Panc1 (cell line): Measurements from ENCODE around the gene HIPK3. TPM values are rescaled to one million over a fixed set of nuclear protein-coding genes. Genes with fewer than 3 reads are reported as not detected.

Experiments
- ATAC-seq: fragments of 200-7000 bp; cut with Tn5 transposase; 2 replicates; pipeline ENCODE4 v1.9.1; 2020; ENCODE audit warnings: mild to moderate bottlenecking, moderate library complexity
- BruUV-seq: library from RNA; stranded (reverse); fragments of 400-500 nt; replicated peaks from 2 replicates; lab custom pipeline; 2021; lab: Mats Ljungman, UMichigan
- CTCF ChIA-PET: fragments of 300-600 bp; sonication (Branson Sonifier 250); formaldehyde crosslinking; loops from one replicate; lab custom pipeline; 2022; ENCODE audit warnings: antibody characterized with exemption; lab: Charles Lee
- POLR2A ChIA-PET: fragments of 300-600 bp; sonication (Branson Sonifier 250); formaldehyde crosslinking; loops from one replicate; lab custom pipeline; 2022; ENCODE audit warnings: antibody characterized with exemption; lab: Charles Lee
- DNase-seq: peaks from one replicate; pipeline ENCODE4 v3.0.0-alpha.2; 2010; ENCODE audit warnings: low read depth, low spot score
- H3K27ac ChIP-seq: 2 replicates; pipeline ENCODE4 v1.5.1; 2011; ENCODE audit warnings: mild to moderate bottlenecking, low read length, inconsistent platforms
- H3K27me3 ChIP-seq: fragments of 200-500 bp; sonication (Bioruptor generic); 2 replicates; pipeline ENCODE4 v1.6.0; 2014; ENCODE audit warnings: low read length, inconsistent platforms; ENCODE audit not compliant: control insufficient read depth, insufficient read depth
- H3K36me3 ChIP-seq: fragments of 200-500 bp; sonication (Bioruptor generic); 2 replicates; pipeline ENCODE4 v1.5.1; 2014; ENCODE audit warnings: inconsistent platforms, mild to moderate bottlenecking, low read length, moderate library complexity; ENCODE audit not compliant: control insufficient read depth, insufficient read depth
- H3K4me1 ChIP-seq: 2 replicates; pipeline ENCODE4 v1.5.1; 2011; ENCODE audit warnings: inconsistent platforms, mild to moderate bottlenecking, low read length, moderate library complexity; ENCODE audit not compliant: control insufficient read depth, insufficient read depth
- H3K4me3 ChIP-seq, 2 experiments: 2 replicates each; pipeline ENCODE4 v1.5.1; 2011 to 2012; ENCODE audit warnings: low read depth in 2 of 2, low read length in 2 of 2, mild to moderate bottlenecking in 2 of 2, inconsistent platforms in 1 of 2, moderate library complexity in 1 of 2
- H3K9me3 ChIP-seq: fragments of 200-500 bp; sonication (Bioruptor generic); 2 replicates; pipeline ENCODE4 v1.5.1; 2014; ENCODE audit warnings: low read depth, mild to moderate bottlenecking, inconsistent platforms, low read length, moderate library complexity; ENCODE audit not compliant: control insufficient read depth, insufficient read depth
- CTCF ChIP-seq: fragments of 450-650 bp; IDR thresholded peaks from 2 replicates; pipeline ENCODE4 v1.5.1; 2017; ENCODE audit warnings: mild to moderate bottlenecking
- POLR2AphosphoS5 ChIP-seq: IDR thresholded peaks from 2 replicates; pipeline ENCODE4 v1.6.1; 2012; ENCODE audit warnings: mild to moderate bottlenecking, low read depth, low read length, moderate library complexity
- REST ChIP-seq, 2 experiments: IDR thresholded peaks; 2 replicates each; pipeline ENCODE4 v1.6.1; 2011 to 2012; ENCODE audit warnings: low read depth in 2 of 2, control low read depth in 1 of 2, low read length in 1 of 2, mild to moderate bottlenecking in 1 of 2, moderate library complexity in 1 of 2; ENCODE audit not compliant: insufficient read depth in 1 of 2
- SIN3A ChIP-seq: IDR thresholded peaks from 2 replicates; pipeline ENCODE4 v1.6.1; 2012; ENCODE audit warnings: low read depth, mild to moderate bottlenecking, low read length, moderate library complexity, borderline replicate concordance; ENCODE audit not compliant: insufficient read depth
- TCF7L2 ChIP-seq: IDR thresholded peaks from 2 replicates; pipeline ENCODE4 v1.6.1; 2011; ENCODE audit warnings: mild to moderate bottlenecking, low read depth, low read length, inconsistent platforms
- in situ Hi-C: cut with HindIII; loops from 2 replicates; pipeline ENCODE4 v1.10.0; 2016; ENCODE audit warnings: low sequenced_read_pairs, low pct_unique_long_range_greater_than_20kb
- intact Hi-C: fragments of 100-400 bp; cut with micrococcal nuclease; formaldehyde crosslinking; loops from one replicate; pipeline ENCODE4 v1.10.0; 2022; ENCODE audit not compliant: unreplicated experiment
- total RNA-seq: library from RNA; stranded (reverse); gene quantifications from one replicate; pipeline ENCODE4 v1.2.1, GENCODE V29; 2021; ENCODE audit not compliant: unreplicated experiment

The HIPK3 gene
- total RNA-seq, 1 experiment from 2014 or later: 72.2 TPM

GRCh38 chr11:33272338-33273107 lies 15.3 kb downstream of the HIPK3 start:
- Histone ChIP-seq H3K4me1 (peaks cover 26% of the 10 kb centered on the region), H3K4me3 (no peak overlapping the region), H3K27ac (no peak overlapping the region), H3K27me3 (no peaks in the 10 kb centered on the region), H3K36me3 (no peaks in the 10 kb centered on the region), H3K9me3 (no peaks in the 10 kb centered on the region)
- TF ChIP-seq CTCF (no peak), POLR2AphosphoS5 (no peak), SIN3A (no peak), TCF7L2 (no peak), REST (IDR thresholded peaks at IDR 0.05; ENCODE audit: insufficient read depth in 1 of 2, low read depth in 2 of 2, low read length in 1 of 2) (no peak)
- intact Hi-C loops: no loop called here
- POLR2A ChIA-PET: interaction anchor here (0.8 kb wide), 1 partner anchor 9 kb away, joined by 4 read pairs; no protein-coding TSS in a partner anchor
- CTCF ChIA-PET: interaction anchor here (0.7 kb wide), 1 partner anchor 48 kb away, joined by 3 read pairs; no protein-coding TSS in a partner anchor
- DNase-seq (no peak), ATAC-seq (no peak)
- BruUV-seq: no TSS peak
- in situ Hi-C loops: no loop called here

- in situ Hi-C loops (no loop called here), intact Hi-C loops (no loop called here)
- no peak overlapping the region for H3K27ac ChIP-seq
- no peak for ATAC-seq
- TF ChIP-seq TCF7L2 (no peak), CTCF (no peak), REST (IDR thresholded peaks at IDR 0.05; ENCODE audit: insufficient read depth in 1 of 2, low read depth in 2 of 2, low read length in 1 of 2) (no peak), POLR2AphosphoS5 (no peak), SIN3A (no peak)
- no peaks in the 10 kb centered on the region for H3K9me3 ChIP-seq
- POLR2A ChIA-PET: no interaction called here
- no TSS peak for BruUV-seq
- CTCF ChIA-PET: no interaction called here
- H3K4me1 ChIP-seq: peaks cover 22% of the 10 kb centered on the region
- H3K36me3 ChIP-seq: no peaks in the 10 kb centered on the region
- no peak for DNase-seq
- H3K27me3 ChIP-seq: no peaks in the 10 kb centered on the region
- H3K4me3 ChIP-seq: no peak overlapping the region
Observed at GRCh38 chr11:33273656-33274055, 16.5 kb downstream of the HIPK3 start.
